RPMI7951 (cell line): ENCODE results near the gene AIF1L. TPM values are rescaled to one million over a fixed set of nuclear protein-coding genes. Genes with fewer than 3 reads are reported as not detected.

ENCODE experiments used
- DNase-seq: peaks from one replicate; pipeline ENCODE4 v3.0.0-alpha.2; 2012; ENCODE audit warnings: low read depth
- total RNA-seq: library from RNA; depleted of rRNA; stranded (reverse); fragments of >200 nt; shearing (Covaris generic); gene quantifications from 2 replicates; pipeline ENCODE4 v1.2.3, GENCODE V29; 2014; rRNA removed

AIF1L gene
- total RNA-seq, 1 experiment from 2014 or later = 0.72 TPM

GRCh38 chr9:131165523-131165922 is 69.2 kb downstream of the AIF1L start:
- no peak for DNase-seq

- DNase-seq = no peak
Measured at GRCh38 chr9:131167146-131167692, 70.9 kb downstream of the AIF1L start.

- no peak for DNase-seq
Measured at GRCh38 chr9:131167936-131168335, 71.6 kb downstream of the AIF1L start.

- no peak for DNase-seq
Measured at GRCh38 chr9:131169563-131170240, 73.4 kb downstream of the AIF1L start.

Other genes starting within 250 kb of the AIF1L start
- gene QRFP, start 199.7 kb upstream of the AIF1L start, total RNA-seq = not detected in 2 replicates
- 15.6 and 16.9 TPM in 2 replicates for gene FIBCD1, start 157.3 kb upstream of the AIF1L start, total RNA-seq
- gene LAMC3, start 87.4 kb upstream of the AIF1L start, total RNA-seq = 0.20 TPM in 1 of 2 replicates, not detected in the other
- gene NUP214, start 29.1 kb downstream of the AIF1L start, total RNA-seq = 9.2 and 11.7 TPM in 2 replicates
- gene FAM78A, start 180.0 kb downstream of the AIF1L start, total RNA-seq = 0.24 and 2.0 TPM in 2 replicates
- 11.4 and 13.5 TPM in 2 replicates for gene PLPP7, start 193.2 kb downstream of the AIF1L start, total RNA-seq